Nephron progenitor cell (in vitro differentiated cells): ENCODE results near the gene ZDHHC14.
"Not testable (repeated sequence)": the region's sequence is repeated elsewhere in the genome, so short reads cannot be mapped to it uniquely, and the experiment has no call there.

ENCODE experiments used
- DNase-seq: peaks from one replicate; pipeline ENCODE4 v3.0.0; 2021
- H3K27ac Mint-ChIP-seq: 2 replicates; pipeline ENCODE4 v1.8.0; 2021; ENCODE audit warnings: mild to moderate bottlenecking, moderate library complexity, mixed read lengths
- H3K27me3 Mint-ChIP-seq: 2 replicates; pipeline ENCODE4 v1.8.0; 2021; ENCODE audit warnings: mild to moderate bottlenecking, low read depth, mixed read lengths; ENCODE audit not compliant: poor library complexity
- H3K36me3 Mint-ChIP-seq: 2 replicates; pipeline ENCODE4 v1.8.0; 2021; ENCODE audit warnings: low read depth, mixed read lengths
- H3K4me1 Mint-ChIP-seq: 2 replicates; pipeline ENCODE4 v1.8.0; 2021; ENCODE audit warnings: mixed read lengths
- H3K4me3 Mint-ChIP-seq: 2 replicates; pipeline ENCODE4 v1.8.0; 2021; ENCODE audit warnings: mild to moderate bottlenecking, moderate library complexity, mixed read lengths
- H3K9me3 Mint-ChIP-seq: 2 replicates; pipeline ENCODE4 v1.8.0; 2021; ENCODE audit warnings: mild to moderate bottlenecking, moderate library complexity, mixed read lengths
- CTCF ChIP-seq: fragments of 200-600 bp; sonication (generic); IDR thresholded peaks from 2 replicates; pipeline ENCODE4 v1.5.0; 2021; ENCODE audit warnings: antibody characterized with exemption

The ZDHHC14 gene

DNA sequence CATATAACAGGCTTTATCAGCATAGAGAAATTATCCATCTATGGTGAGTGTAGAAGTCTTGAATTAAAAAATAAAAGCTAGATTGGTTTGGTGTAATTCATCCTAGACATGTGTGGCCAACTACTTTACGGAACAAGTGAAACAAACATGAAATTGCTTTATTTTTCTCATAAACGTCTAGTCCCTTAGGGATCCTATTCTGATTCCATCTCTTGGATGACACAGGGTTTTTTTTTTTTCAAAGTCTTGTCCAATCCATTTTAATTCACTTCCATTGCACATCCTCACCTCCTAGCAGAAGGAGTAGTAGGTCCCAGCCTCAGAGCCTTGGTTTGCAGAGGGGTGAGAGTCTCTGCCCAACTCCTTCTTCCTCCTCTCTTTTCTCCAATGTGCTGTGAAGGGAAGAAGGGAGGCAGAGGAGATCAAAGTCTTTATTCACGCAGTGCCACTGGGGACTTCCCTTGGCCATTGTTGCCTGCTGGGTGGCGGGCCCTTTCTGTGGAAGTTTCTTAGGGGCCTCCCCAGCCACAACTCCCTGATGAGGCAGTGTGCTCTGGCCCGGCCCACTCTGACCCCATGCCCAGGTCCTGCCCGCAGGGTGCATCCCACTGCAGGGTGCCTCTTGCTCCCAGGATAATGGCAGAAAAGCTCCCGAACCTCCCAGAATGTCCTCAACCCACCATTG lies 337.7 kb downstream of the ZDHHC14 start:
- no peak for TF ChIP-seq CTCF
- Mint-ChIP-seq H3K9me3 (peaks cover 5% of the 10 kb centered on the region), H3K27ac (no peak overlapping the region), H3K36me3 (no peaks in the 10 kb centered on the region), H3K4me1 (peaks cover 60% of the 10 kb centered on the region), H3K4me3 (no peak overlapping the region), H3K27me3 (no peaks in the 10 kb centered on the region)
- no peak for DNase-seq

DNA sequence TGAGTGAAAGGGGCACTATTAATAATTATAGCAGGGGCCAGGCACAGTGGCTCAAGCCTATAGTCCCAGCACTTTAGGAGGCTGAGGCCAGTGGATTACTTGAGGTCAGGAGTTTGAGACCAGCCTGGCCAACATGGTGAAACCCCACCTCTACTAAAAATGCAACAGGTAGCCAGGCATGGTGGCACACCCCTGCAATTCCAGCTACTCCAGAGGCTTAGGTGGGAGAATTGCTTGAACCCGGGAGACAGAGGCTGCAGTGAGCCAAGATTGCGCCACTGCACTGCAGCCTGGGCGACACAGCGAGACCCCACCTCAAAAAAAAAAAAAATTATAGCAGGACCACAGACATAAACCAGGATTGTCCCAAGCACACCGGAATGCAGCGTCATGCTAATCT lies 340.0 kb downstream of the ZDHHC14 start:
- H3K4me1 Mint-ChIP-seq, result peaks cover 46% of the 10 kb centered on the region
- peaks cover 15% of the 10 kb centered on the region for H3K36me3 Mint-ChIP-seq
- peaks cover 27% of the 10 kb centered on the region for H3K9me3 Mint-ChIP-seq
- DNase-seq, H3K4me3 Mint-ChIP-seq, H3K27ac Mint-ChIP-seq, H3K27me3 Mint-ChIP-seq: not testable (repeated sequence)

DNA sequence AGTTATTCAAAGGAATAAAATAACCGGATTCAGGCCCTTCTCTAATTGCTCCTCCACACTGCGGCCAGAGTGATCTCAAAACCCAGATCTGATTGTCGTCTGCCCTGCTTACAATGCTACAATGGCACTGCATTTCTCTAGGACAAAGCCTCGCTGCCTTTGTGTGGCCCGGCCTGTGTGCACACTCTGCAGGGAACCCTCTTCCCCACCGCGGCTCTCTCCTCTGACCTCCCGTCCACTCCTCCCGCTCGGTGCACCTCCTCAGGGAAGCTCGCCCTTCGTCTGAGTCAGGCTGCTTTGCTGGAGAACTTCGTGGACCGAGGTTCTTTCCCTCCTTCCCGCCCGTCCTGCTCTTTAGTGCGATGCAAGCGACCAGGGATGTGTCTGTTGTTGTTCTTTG lies 340.4 kb downstream of the ZDHHC14 start:
- DNase-seq, result no peak
- no peak for TF ChIP-seq CTCF
- H3K4me1 Mint-ChIP-seq, result peaks cover 41% of the 10 kb centered on the region
- peak overlapping the region; percentile 69 for H3K27ac Mint-ChIP-seq
- peaks cover 5% of the 10 kb centered on the region for H3K27me3 Mint-ChIP-seq
- H3K36me3 Mint-ChIP-seq, result peaks cover 19% of the 10 kb centered on the region
- H3K9me3 Mint-ChIP-seq, result peaks cover 31% of the 10 kb centered on the region
- H3K4me3 Mint-ChIP-seq, result no peak overlapping the region

DNA sequence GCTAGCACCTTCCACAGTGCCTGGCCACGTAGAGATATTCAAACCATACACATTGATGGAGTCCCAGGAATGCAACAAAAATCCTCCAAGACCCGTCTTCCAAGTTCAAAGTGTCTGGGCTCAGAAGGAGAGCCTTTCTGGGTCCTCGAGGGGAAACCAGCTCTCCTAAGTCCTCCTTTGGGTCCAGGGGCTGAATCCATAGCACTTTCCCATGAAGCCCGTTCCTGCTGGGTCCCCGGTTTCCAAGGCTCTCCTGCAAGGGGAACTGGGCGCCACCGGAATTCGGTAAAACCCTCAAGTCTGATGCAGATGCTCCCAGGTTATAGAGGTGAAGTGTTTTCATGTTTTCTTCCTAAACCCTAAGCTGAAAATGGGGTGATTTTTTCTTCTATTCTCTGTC lies 340.8 kb downstream of the ZDHHC14 start:
- H3K27me3 Mint-ChIP-seq, result peaks cover 5% of the 10 kb centered on the region
- peaks cover 37% of the 10 kb centered on the region for H3K4me1 Mint-ChIP-seq
- TF ChIP-seq CTCF, result no peak
- H3K36me3 Mint-ChIP-seq, result peaks cover 19% of the 10 kb centered on the region
- DNase-seq, result no peak
- H3K4me3 Mint-ChIP-seq, result no peak overlapping the region
- peaks cover 31% of the 10 kb centered on the region for H3K9me3 Mint-ChIP-seq
- peak overlapping the region; percentile 69 for H3K27ac Mint-ChIP-seq

DNA sequence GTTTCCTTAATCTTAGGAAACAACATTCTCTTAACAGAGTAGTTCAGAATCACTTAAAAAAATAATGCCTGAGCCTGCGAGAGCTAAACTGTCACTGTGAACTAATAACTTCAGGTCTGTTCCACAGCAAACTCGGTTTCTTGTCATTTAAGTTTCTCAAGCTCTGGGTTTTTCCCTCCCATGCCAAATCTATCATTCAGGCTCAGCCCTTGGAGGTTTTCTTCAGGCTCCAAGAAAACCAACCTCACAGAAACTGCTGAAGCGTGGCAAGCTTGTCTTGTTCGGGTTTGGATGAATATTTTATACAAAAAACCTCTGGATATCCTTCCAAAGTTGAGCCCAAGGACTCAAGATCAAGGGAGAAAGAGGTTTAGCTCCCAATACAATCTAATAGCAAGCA lies 342.4 kb downstream of the ZDHHC14 start:
- Mint-ChIP-seq H3K4me3 (peak overlapping the region; percentile 0), H3K36me3 (peaks cover 19% of the 10 kb centered on the region), H3K27me3 (peaks cover 5% of the 10 kb centered on the region), H3K27ac (no peak overlapping the region), H3K4me1 (peaks cover 25% of the 10 kb centered on the region), H3K9me3 (peaks cover 31% of the 10 kb centered on the region)
- no peak for DNase-seq
- no peak for TF ChIP-seq CTCF

- no peak for TF ChIP-seq CTCF
- peaks cover 19% of the 10 kb centered on the region for H3K36me3 Mint-ChIP-seq
- H3K9me3 Mint-ChIP-seq, result peaks cover 31% of the 10 kb centered on the region
- H3K4me3 Mint-ChIP-seq, result no peak overlapping the region
- H3K4me1 Mint-ChIP-seq, result peaks cover 21% of the 10 kb centered on the region
- DNase-seq, result no peak
- peaks cover 5% of the 10 kb centered on the region for H3K27me3 Mint-ChIP-seq
- peak overlapping the region; percentile 55 for H3K27ac Mint-ChIP-seq
Measured at GRCh38 chr6:157724138-157724820, 343.3 kb downstream of the ZDHHC14 start.
